ENCODE results near the gene IGF2BP2. TPM values are rescaled to one million over a fixed set of nuclear protein-coding genes. Genes with fewer than 3 reads are reported as not detected.
"Not testable (repeated sequence)": the region's sequence is repeated elsewhere in the genome, so short reads cannot be mapped to it uniquely, and the experiment has no call there.

The IGF2BP2 gene
- total RNA-seq, 1 donor from 2014 or later = 19.4 TPM

- H3K27me3 ChIP-seq (ENCODE audit: low read depth) = no peaks in the 10 kb centered on the region
- H3K36me3 ChIP-seq = peaks cover 20% of the 10 kb centered on the region
- no peak for DNase-seq
- no peak overlapping the region for H3K27ac ChIP-seq
- intact Hi-C loops (cut with DNase I) = no loop called here
- no peak for TF ChIP-seq CTCF (IDR thresholded peaks at IDR 0.05)
- no peak for ATAC-seq
- H3K4me3 ChIP-seq = no peak overlapping the region
- H3K9me3 ChIP-seq = no peaks in the 10 kb centered on the region
- H3K4me1 ChIP-seq = no peaks in the 10 kb centered on the region
These were observed 179.1 kb downstream of the IGF2BP2 start for GRCh38 chr3:185645596-185646381.

GRCh38 chr3:185645191-185645590 is 179.7 kb downstream of the IGF2BP2 start:
- H3K27me3 ChIP-seq (ENCODE audit: low read depth); ATAC-seq; H3K4me1 ChIP-seq; H3K27ac ChIP-seq; intact Hi-C loops (cut with DNase I); H3K9me3 ChIP-seq; H3K4me3 ChIP-seq; DNase-seq: not testable (repeated sequence)
- H3K36me3 ChIP-seq = peaks cover 20% of the 10 kb centered on the region

- Histone ChIP-seq H3K9me3 (no peaks in the 10 kb centered on the region), H3K36me3 (peaks cover 5% of the 10 kb centered on the region), H3K4me1 (no peaks in the 10 kb centered on the region), H3K4me3 (no peak overlapping the region), H3K27me3 (ENCODE audit: low read depth) (no peaks in the 10 kb centered on the region), H3K27ac (no peak overlapping the region)
- intact Hi-C loops (cut with DNase I) = no loop called here
- TF ChIP-seq CTCF (IDR thresholded peaks at IDR 0.05) = no peak
- DNase-seq = no peak
- ATAC-seq = no peak
These were observed 184.5 kb downstream of the IGF2BP2 start for GRCh38 chr3:185640308-185640707.

- H3K27ac ChIP-seq = no peak overlapping the region
- no peak for TF ChIP-seq CTCF (IDR thresholded peaks at IDR 0.05)
These were observed 185.1 kb downstream of the IGF2BP2 start for GRCh38 chr3:185639632-185640206.

GRCh38 chr3:185638651-185639050 is 186.2 kb downstream of the IGF2BP2 start:
- H3K4me1 ChIP-seq; H3K27me3 ChIP-seq (ENCODE audit: low read depth); H3K27ac ChIP-seq; ATAC-seq; H3K9me3 ChIP-seq; intact Hi-C loops (cut with DNase I); DNase-seq; H3K36me3 ChIP-seq; H3K4me3 ChIP-seq: not testable (repeated sequence)

More at GRCh38 chr3:185639632-185640206, 185.1 kb downstream of the IGF2BP2 start:
- no peak overlapping the region for H3K4me3 ChIP-seq
- H3K27me3 ChIP-seq (ENCODE audit: low read depth) = no peaks in the 10 kb centered on the region
- ATAC-seq = no peak
- DNase-seq = no peak
- no peaks in the 10 kb centered on the region for H3K4me1 ChIP-seq
- H3K36me3 ChIP-seq = no peaks in the 10 kb centered on the region
- intact Hi-C loops (cut with DNase I) = no loop called here
- H3K9me3 ChIP-seq = no peaks in the 10 kb centered on the region

- Histone ChIP-seq H3K36me3 (no peaks in the 10 kb centered on the region), H3K27me3 (ENCODE audit: low read depth) (no peaks in the 10 kb centered on the region), H3K27ac (no peak overlapping the region), H3K4me1 (no peaks in the 10 kb centered on the region), H3K4me3 (no peak overlapping the region), H3K9me3 (no peaks in the 10 kb centered on the region)
- ATAC-seq (no peak), DNase-seq (no peak)
- TF ChIP-seq CTCF (IDR thresholded peaks at IDR 0.05) = no peak
- intact Hi-C loops (cut with DNase I) = no loop called here
These were observed 187.5 kb downstream of the IGF2BP2 start for GRCh38 chr3:185637388-185637787.
